SU-DHL-6 (cell line): Measurements from ENCODE around the gene PKP2.

ENCODE experiments used
- CTCF ChIP-seq: fragments of 200-600 bp; sonication (generic); IDR thresholded peaks from one replicate; pipeline ENCODE4 v1.5.1; 2017; ENCODE audit warnings: antibody characterized with exemption, mild to moderate bottlenecking, low read length, moderate library complexity; ENCODE audit not compliant: insufficient read depth, poor library complexity, severe bottlenecking
- EZH2phosphoT487 ChIP-seq: fragments of 200-600 bp; sonication (generic), shearing (Covaris generic); conservative IDR thresholded peaks from 2 replicates; pipeline ENCODE4 v1.6.1; 2018; ENCODE audit warnings: mild to moderate bottlenecking, antibody characterized with exemption, low read length, moderate library complexity, mixed read lengths

GRCh38 chr12:32926963-32927362 is 30.4 kb upstream of the PKP2 start:
- TF ChIP-seq CTCF (no peak), EZH2phosphoT487 (no peak)
